Uterus (tissue), 4 donors: ENCODE measurements around the gene PROCR. TPM values are rescaled to one million over a fixed set of nuclear protein-coding genes. Genes with fewer than 3 reads are reported as not detected.

ENCODE experiments used
- DNase-seq, 2 donors: peaks; one replicate each; pipeline ENCODE4 v3.0.0-alpha.2; 2019 to 2020
- H3K27ac ChIP-seq, 2 donors: fragments of 200-600 bp; sonication (generic); 1 replicate in 1 of 2; 2 replicates in 1 of 2; pipeline ENCODE4 v1.5.1; 2016 to 2018
- H3K27me3 ChIP-seq, 2 donors: fragments of 200-600 bp; sonication (generic); one replicate each; pipeline ENCODE4 v1.5.1; 2018 to 2019; ENCODE audit warnings: control low read depth in 1 of 2
- H3K36me3 ChIP-seq, 2 donors: fragments of 200-600 bp; sonication (generic); one replicate each; pipeline ENCODE4 v1.5.1; 2019; ENCODE audit warnings: control low read depth in 1 of 2
- H3K4me1 ChIP-seq, 2 donors: fragments of 200-600 bp; sonication (generic); one replicate each; pipeline ENCODE4 v1.5.1; 2018 to 2019; ENCODE audit warnings: control low read depth in 1 of 2
- H3K4me3 ChIP-seq, 2 donors: fragments of 200-600 bp; sonication (generic); 1 replicate in 1 of 2; 2 replicates in 1 of 2; pipeline ENCODE4 v1.5.1; 2018 to 2019; ENCODE audit warnings: mild to moderate bottlenecking in 1 of 2
- H3K9me3 ChIP-seq, 2 donors: fragments of 200-600 bp; sonication (generic); one replicate each; pipeline ENCODE4 v1.5.1; 2019; ENCODE audit warnings: control low read depth in 1 of 2
- POLR2A ChIP-seq, 2 donors: fragments of 450-650 bp; IDR thresholded peaks; one replicate each; pipeline ENCODE4 v1.6.1; 2016; ENCODE audit warnings: antibody characterized with exemption in 2 of 2, mild to moderate bottlenecking in 1 of 2, moderate library complexity in 1 of 2
- intact Hi-C: fragments of 100-400 bp; cut with DNase I; formaldehyde crosslinking; loops from one replicate; pipeline ENCODE4 v1.15.1; 2023; ENCODE audit warnings: low total_unique reads
- total RNA-seq, 4 donors: library from RNA; depleted of rRNA in 3 of 4; stranded (reverse); fragments of >200 nt in 3 of 4; gene quantifications; one replicate each; pipeline versions ENCODE4 v1.1.0 to v1.2.4, GENCODE V29; 2014 to 2023
- TF ChIP-seq, protein P1 (sequence below), 4 experiments: fragments of 200-600 bp in 2 of 4; fragments of 450-650 bp in 2 of 4; sonication (generic) in 2 of 4; IDR thresholded peaks; one replicate each; pipeline ENCODE4 v1.5.1; 2016 to 2019; ENCODE audit warnings: antibody characterized with exemption in 4 of 4, mild to moderate bottlenecking in 2 of 4, moderate library complexity in 1 of 4
- donor health status: DM: yes; HTN: yes; CAD: no.

PROCR gene
- 10 to 100 TPM; 40.2 to 96.2 (median 60.7) TPM for total RNA-seq

GRCh38 chr20:35171753-35172433 is at the start of gene PROCR:
Gene PROCR (plus strand): TSS chr20:35172072. CDS start chr20:35172155, 83 bp downstream.
- no peaks in the 10 kb centered on the region for H3K9me3 ChIP-seq

DNA sequence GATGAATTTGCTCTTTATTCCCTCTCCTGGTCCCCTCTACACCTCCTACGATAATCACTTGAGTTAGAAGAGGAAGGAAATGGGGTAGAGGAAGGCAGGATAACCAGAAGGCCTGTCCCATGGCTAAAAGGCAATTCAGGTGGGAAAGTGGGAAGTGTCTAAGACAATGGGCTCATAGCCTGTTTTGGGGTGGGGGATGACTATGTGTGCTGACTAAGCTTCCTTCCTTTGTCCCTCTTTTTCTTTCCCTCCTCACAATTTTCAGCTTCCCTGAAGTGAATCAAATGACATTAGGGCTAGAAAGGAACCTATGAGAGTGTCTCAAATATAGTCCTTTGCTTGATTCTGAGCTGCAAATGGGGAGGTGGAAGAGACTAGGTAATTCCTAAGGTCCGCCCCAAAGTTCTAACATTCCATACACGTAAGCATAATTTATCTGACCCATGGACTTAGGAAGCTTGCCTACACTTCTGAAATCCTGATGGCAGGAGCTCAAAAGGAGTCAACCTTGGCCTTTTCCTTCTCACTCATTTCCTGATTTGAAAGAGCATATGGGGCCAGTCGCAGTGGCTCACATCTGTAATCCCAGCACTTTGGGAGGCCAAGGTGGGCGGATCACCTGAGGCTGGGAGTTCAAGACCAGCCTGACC is 49.0 kb upstream of the PROCR start:
- H3K9me3 ChIP-seq = no peaks in the 10 kb centered on the region
- H3K36me3 ChIP-seq = no peaks in the 10 kb centered on the region
- H3K4me1 ChIP-seq = no peaks in the 10 kb centered on the region
- no peak for DNase-seq
- no peaks in the 10 kb centered on the region for H3K27me3 ChIP-seq
- H3K27ac ChIP-seq = no peak overlapping the region
- TF ChIP-seq, protein P1, sequence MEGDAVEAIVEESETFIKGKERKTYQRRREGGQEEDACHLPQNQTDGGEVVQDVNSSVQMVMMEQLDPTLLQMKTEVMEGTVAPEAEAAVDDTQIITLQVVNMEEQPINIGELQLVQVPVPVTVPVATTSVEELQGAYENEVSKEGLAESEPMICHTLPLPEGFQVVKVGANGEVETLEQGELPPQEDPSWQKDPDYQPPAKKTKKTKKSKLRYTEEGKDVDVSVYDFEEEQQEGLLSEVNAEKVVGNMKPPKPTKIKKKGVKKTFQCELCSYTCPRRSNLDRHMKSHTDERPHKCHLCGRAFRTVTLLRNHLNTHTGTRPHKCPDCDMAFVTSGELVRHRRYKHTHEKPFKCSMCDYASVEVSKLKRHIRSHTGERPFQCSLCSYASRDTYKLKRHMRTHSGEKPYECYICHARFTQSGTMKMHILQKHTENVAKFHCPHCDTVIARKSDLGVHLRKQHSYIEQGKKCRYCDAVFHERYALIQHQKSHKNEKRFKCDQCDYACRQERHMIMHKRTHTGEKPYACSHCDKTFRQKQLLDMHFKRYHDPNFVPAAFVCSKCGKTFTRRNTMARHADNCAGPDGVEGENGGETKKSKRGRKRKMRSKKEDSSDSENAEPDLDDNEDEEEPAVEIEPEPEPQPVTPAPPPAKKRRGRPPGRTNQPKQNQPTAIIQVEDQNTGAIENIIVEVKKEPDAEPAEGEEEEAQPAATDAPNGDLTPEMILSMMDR (IDR thresholded peaks at IDR 0.05) = no peak
- TF ChIP-seq POLR2A (IDR thresholded peaks at IDR 0.05) = no peak
- no peak overlapping the region for H3K4me3 ChIP-seq
- intact Hi-C loops = no loop called here

More at GRCh38 chr20:35171753-35172433, at the start of gene PROCR:
- Histone ChIP-seq H3K27me3 (no peaks in the 10 kb centered on the region), H3K27ac (peak within 1 kb of the TSS; percentile 82 to 88), H3K4me3 (peak within 1 kb of the TSS; percentile 20 to 37), H3K4me1 (peaks cover 0 to 5% of the 10 kb centered on the region in 2 donors), H3K36me3 (no peaks in the 10 kb centered on the region)
- TF ChIP-seq, protein P1 (IDR thresholded peaks at IDR 0.05) = no peak
- no peak for TF ChIP-seq POLR2A (IDR thresholded peaks at IDR 0.05)
- intact Hi-C loops = no loop called here
- DNase-seq = peak; percentile 91 to 94

DNA sequence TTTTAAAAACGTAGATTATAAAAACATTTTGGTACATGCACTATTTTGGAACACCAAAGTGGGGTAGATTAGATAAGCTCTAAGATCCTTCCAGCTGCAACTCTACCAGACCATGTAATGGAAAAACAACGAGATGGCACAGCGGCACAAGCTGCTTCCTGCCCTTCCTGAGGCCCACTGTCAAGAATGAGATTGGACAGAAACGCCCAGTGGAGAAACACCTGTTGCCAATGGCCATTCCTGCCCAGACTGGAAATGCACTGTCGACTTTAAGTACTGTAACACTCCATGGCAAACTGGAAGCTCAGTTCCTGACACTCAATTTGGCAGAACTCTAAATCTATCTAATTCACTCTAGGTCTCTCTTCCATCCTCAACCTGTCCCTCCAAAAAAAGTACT is 46.1 kb upstream of the PROCR start:
- no peaks in the 10 kb centered on the region for H3K4me1 ChIP-seq
- H3K36me3 ChIP-seq = no peaks in the 10 kb centered on the region
- no peak overlapping the region for H3K4me3 ChIP-seq
- no peak for DNase-seq
- TF ChIP-seq POLR2A (IDR thresholded peaks at IDR 0.05) = no peak
- TF ChIP-seq, protein P1 (IDR thresholded peaks at IDR 0.05) = no peak
- H3K27me3 ChIP-seq = no peaks in the 10 kb centered on the region
- intact Hi-C loops = no loop called here
- no peak overlapping the region for H3K27ac ChIP-seq
- H3K9me3 ChIP-seq = no peaks in the 10 kb centered on the region

GRCh38 chr20:35129647-35130069 is 42.2 kb upstream of the PROCR start:
- Histone ChIP-seq H3K36me3 (no peaks in the 10 kb centered on the region), H3K27me3 (no peaks in the 10 kb centered on the region), H3K4me3 (no peak overlapping the region), H3K27ac (no peak overlapping the region), H3K4me1 (no peaks in the 10 kb centered on the region), H3K9me3 (no peaks in the 10 kb centered on the region)
- TF ChIP-seq, protein P1 (IDR thresholded peaks at IDR 0.05) = no peak
- no peak for TF ChIP-seq POLR2A (IDR thresholded peaks at IDR 0.05)
- DNase-seq = no peak
- intact Hi-C loops = no loop called here

DNA sequence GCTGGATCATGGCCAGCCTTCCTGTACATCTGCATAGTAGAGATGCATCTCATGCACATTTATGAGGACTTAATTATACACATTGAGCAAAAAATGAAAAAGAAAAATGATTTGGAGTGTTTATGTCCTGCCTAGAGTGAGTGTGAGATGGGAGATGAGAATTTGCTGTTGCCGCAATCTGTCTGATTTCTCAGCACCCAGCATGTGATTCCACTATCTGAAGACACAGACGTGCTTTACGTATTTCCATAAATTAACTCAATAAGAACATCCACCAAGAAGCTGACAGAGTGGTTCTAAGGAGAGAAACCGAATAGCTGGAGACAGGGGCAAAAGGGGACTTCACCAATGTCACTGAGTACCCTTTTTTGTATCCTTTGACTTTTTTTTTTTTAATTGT is 39.9 kb upstream of the PROCR start:
- Histone ChIP-seq H3K9me3 (no peaks in the 10 kb centered on the region), H3K4me1 (peaks cover 0 to 3% of the 10 kb centered on the region in 2 donors), H3K36me3 (no peaks in the 10 kb centered on the region), H3K27me3 (no peaks in the 10 kb centered on the region), H3K4me3 (no peak overlapping the region), H3K27ac (no peak overlapping the region)
- TF ChIP-seq, protein P1 (IDR thresholded peaks at IDR 0.05) = no peak
- TF ChIP-seq POLR2A (IDR thresholded peaks at IDR 0.05) = no peak
- no peak for DNase-seq
- intact Hi-C loops = no loop called here
